Neural cell (in vitro differentiated cells): ENCODE results near the gene B4GALT2. TPM values are rescaled to one million over a fixed set of nuclear protein-coding genes. Genes with fewer than 3 reads are reported as not detected.
A peak's percentile ranks its signal among the peaks of the same experiment; 100 is the strongest.

Source experiments
- H2AFZ ChIP-seq: fragments of 200-600, 300-800 bp; sonication (generic), shearing (Covaris generic); 2 replicates; pipeline ENCODE4 v1.6.0; 2014; ENCODE audit warnings: low read depth, mild to moderate bottlenecking, antibody characterized with exemption, low read length, moderate library complexity
- H3F3A ChIP-seq: fragments of 200-600 bp; shearing (Covaris generic); 2 replicates; pipeline ENCODE4 v1.6.1; 2016; ENCODE audit warnings: mild to moderate bottlenecking, moderate library complexity, mixed read lengths, antibody characterized with exemption, low read length; ENCODE audit not compliant: insufficient read depth, poor library complexity, severe bottlenecking
- H3K27ac ChIP-seq: fragments of 200-600, 300-800 bp; sonication (generic), shearing (Covaris generic); 2 replicates; pipeline ENCODE4 v1.5.1; 2014; ENCODE audit warnings: mild to moderate bottlenecking, low read length, moderate library complexity
- H3K27me3 ChIP-seq: fragments of 300-800, 200-600 bp; sonication (generic), shearing (Covaris generic); 2 replicates; pipeline ENCODE4 v1.6.0; 2014; ENCODE audit warnings: mild to moderate bottlenecking, low read depth, low read length, moderate library complexity; ENCODE audit not compliant: insufficient read depth
- H3K36me3 ChIP-seq: fragments of 300-800, 200-600 bp; sonication (generic), shearing (Covaris generic); 2 replicates; pipeline ENCODE4 v1.5.1; 2014; ENCODE audit warnings: mild to moderate bottlenecking, antibody characterized with exemption, low read length, moderate library complexity; ENCODE audit not compliant: insufficient read depth
- H3K4me2 ChIP-seq: fragments of 300-800, 200-600 bp; sonication (generic), shearing (Covaris generic); 2 replicates; pipeline ENCODE4 v1.6.0; 2014; ENCODE audit warnings: mild to moderate bottlenecking, low read length
- H3K4me3 ChIP-seq: fragments of 300-800, 200-600 bp; sonication (generic), shearing (Covaris generic); 2 replicates; pipeline ENCODE4 v1.5.1; 2014; ENCODE audit warnings: mild to moderate bottlenecking, low read length, moderate library complexity
- H3K79me2 ChIP-seq: fragments of 200-600 bp; shearing (Covaris generic); replicated peaks from 2 replicates; pipeline ENCODE4 v1.6.0; 2014; ENCODE audit warnings: mild to moderate bottlenecking, low read length, moderate library complexity; ENCODE audit not compliant: insufficient read depth
- H3K9ac ChIP-seq: fragments of 300-800, 200-600 bp; sonication (generic), shearing (Covaris generic); 2 replicates; pipeline ENCODE4 v1.6.1; 2016; ENCODE audit warnings: mild to moderate bottlenecking, low read length, mixed read lengths
- H3K9me2 ChIP-seq: fragments of 200-600 bp; shearing (Covaris generic); 2 replicates; pipeline ENCODE4 v1.6.1; 2016; ENCODE audit warnings: mild to moderate bottlenecking, low read length, mixed read lengths; ENCODE audit not compliant: insufficient read depth
- H3K9me3 ChIP-seq: fragments of 200-600, 300-800 bp; sonication (generic), shearing (Covaris generic); 2 replicates; pipeline ENCODE4 v1.6.1; 2016; ENCODE audit warnings: mild to moderate bottlenecking, mixed run types, low read length, moderate library complexity, mixed read lengths
- H4K20me1 ChIP-seq: fragments of 200-600 bp; shearing (Covaris generic); 2 replicates; pipeline ENCODE4 v1.6.1; 2016; ENCODE audit warnings: mild to moderate bottlenecking, mixed run types; ENCODE audit not compliant: insufficient read depth
- EP300 ChIP-seq: fragments of 450-650 bp; conservative IDR thresholded peaks from 2 replicates; pipeline ENCODE4 v1.6.1; 2014; ENCODE audit warnings: antibody characterized with exemption, mild to moderate bottlenecking, moderate library complexity; ENCODE audit not compliant: poor library complexity, severe bottlenecking
- EZH2 ChIP-seq: fragments of 200-600, 300-800 bp; shearing (Covaris generic), sonication (generic); IDR thresholded peaks from 2 replicates; pipeline ENCODE4 v1.6.1; 2014; ENCODE audit warnings: antibody characterized with exemption, low read length, borderline replicate concordance, mild to moderate bottlenecking; ENCODE audit not compliant: insufficient read depth, poor library complexity, severe bottlenecking
- MXI1 ChIP-seq: fragments of 450-650 bp; conservative IDR thresholded peaks from 2 replicates; pipeline ENCODE4 v1.6.1; 2014; ENCODE audit warnings: antibody characterized with exemption, mild to moderate bottlenecking; ENCODE audit not compliant: poor library complexity, severe bottlenecking
- POLR2AphosphoS5 ChIP-seq: IDR thresholded peaks from 2 replicates; pipeline ENCODE4 v1.6.1; 2012
- RAD21 ChIP-seq: fragments of 450-650 bp; conservative IDR thresholded peaks from 2 replicates; pipeline ENCODE4 v1.6.1; 2014; ENCODE audit warnings: antibody characterized with exemption, mild to moderate bottlenecking, moderate library complexity
- SMC3 ChIP-seq: fragments of 450-650 bp; conservative IDR thresholded peaks from 2 replicates; pipeline ENCODE4 v1.6.1; 2014; ENCODE audit warnings: antibody characterized with exemption, mild to moderate bottlenecking, moderate library complexity; ENCODE audit not compliant: poor library complexity
- TAF1 ChIP-seq: IDR thresholded peaks from 2 replicates; pipeline ENCODE4 v1.6.1; 2012; ENCODE audit warnings: low read depth
- polyA plus RNA-seq: library from polyadenylated mRNA; depleted of rRNA; stranded (reverse); fragments of >200 nt; gene quantifications from 2 replicates; pipeline ENCODE4 v1.2.3, GENCODE V29; 2014
- TF ChIP-seq, protein P1 (sequence below): IDR thresholded peaks from 2 replicates; pipeline ENCODE4 v1.6.1; 2012; ENCODE audit warnings: borderline replicate concordance
- TF ChIP-seq, protein P2 (sequence below): fragments of 450-650 bp; IDR thresholded peaks from 2 replicates; pipeline ENCODE4 v1.5.1; 2014; ENCODE audit warnings: antibody characterized with exemption, mild to moderate bottlenecking, moderate library complexity; ENCODE audit not compliant: poor library complexity, severe bottlenecking

B4GALT2 gene
- polyA plus RNA-seq, 1 donor from 2014 or later = 129 TPM

- Histone ChIP-seq H3K27me3 (no peaks in the 10 kb centered on the region), H3K36me3 (no peaks in the 10 kb centered on the region), H3K79me2 (peaks cover 16% of the 10 kb centered on the region), H3K4me2 (no peak overlapping the region), H2AFZ (no peak overlapping the region), H3K9ac (no peak overlapping the region), H4K20me1 (peaks cover 3% of the 10 kb centered on the region), H3K4me3 (no peak overlapping the region), H3K27ac (no peak overlapping the region), H3K9me2 (no peaks in the 10 kb centered on the region), H3F3A (no peaks in the 10 kb centered on the region), H3K9me3 (no peaks in the 10 kb centered on the region)
- TF ChIP-seq, protein P1, sequence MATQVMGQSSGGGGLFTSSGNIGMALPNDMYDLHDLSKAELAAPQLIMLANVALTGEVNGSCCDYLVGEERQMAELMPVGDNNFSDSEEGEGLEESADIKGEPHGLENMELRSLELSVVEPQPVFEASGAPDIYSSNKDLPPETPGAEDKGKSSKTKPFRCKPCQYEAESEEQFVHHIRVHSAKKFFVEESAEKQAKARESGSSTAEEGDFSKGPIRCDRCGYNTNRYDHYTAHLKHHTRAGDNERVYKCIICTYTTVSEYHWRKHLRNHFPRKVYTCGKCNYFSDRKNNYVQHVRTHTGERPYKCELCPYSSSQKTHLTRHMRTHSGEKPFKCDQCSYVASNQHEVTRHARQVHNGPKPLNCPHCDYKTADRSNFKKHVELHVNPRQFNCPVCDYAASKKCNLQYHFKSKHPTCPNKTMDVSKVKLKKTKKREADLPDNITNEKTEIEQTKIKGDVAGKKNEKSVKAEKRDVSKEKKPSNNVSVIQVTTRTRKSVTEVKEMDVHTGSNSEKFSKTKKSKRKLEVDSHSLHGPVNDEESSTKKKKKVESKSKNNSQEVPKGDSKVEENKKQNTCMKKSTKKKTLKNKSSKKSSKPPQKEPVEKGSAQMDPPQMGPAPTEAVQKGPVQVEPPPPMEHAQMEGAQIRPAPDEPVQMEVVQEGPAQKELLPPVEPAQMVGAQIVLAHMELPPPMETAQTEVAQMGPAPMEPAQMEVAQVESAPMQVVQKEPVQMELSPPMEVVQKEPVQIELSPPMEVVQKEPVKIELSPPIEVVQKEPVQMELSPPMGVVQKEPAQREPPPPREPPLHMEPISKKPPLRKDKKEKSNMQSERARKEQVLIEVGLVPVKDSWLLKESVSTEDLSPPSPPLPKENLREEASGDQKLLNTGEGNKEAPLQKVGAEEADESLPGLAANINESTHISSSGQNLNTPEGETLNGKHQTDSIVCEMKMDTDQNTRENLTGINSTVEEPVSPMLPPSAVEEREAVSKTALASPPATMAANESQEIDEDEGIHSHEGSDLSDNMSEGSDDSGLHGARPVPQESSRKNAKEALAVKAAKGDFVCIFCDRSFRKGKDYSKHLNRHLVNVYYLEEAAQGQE = no peak
- TF ChIP-seq EP300 = no peak
- TF ChIP-seq SMC3 = no peak
- TF ChIP-seq, protein P2, sequence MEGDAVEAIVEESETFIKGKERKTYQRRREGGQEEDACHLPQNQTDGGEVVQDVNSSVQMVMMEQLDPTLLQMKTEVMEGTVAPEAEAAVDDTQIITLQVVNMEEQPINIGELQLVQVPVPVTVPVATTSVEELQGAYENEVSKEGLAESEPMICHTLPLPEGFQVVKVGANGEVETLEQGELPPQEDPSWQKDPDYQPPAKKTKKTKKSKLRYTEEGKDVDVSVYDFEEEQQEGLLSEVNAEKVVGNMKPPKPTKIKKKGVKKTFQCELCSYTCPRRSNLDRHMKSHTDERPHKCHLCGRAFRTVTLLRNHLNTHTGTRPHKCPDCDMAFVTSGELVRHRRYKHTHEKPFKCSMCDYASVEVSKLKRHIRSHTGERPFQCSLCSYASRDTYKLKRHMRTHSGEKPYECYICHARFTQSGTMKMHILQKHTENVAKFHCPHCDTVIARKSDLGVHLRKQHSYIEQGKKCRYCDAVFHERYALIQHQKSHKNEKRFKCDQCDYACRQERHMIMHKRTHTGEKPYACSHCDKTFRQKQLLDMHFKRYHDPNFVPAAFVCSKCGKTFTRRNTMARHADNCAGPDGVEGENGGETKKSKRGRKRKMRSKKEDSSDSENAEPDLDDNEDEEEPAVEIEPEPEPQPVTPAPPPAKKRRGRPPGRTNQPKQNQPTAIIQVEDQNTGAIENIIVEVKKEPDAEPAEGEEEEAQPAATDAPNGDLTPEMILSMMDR = no peak
- TF ChIP-seq MXI1 = no peak
- TF ChIP-seq RAD21 = no peak
- no peak for TF ChIP-seq EZH2
- no peak for TF ChIP-seq POLR2AphosphoS5
- TF ChIP-seq TAF1 = no peak
Measured at GRCh38 chr1:43971336-43971980, 7.6 kb upstream of the B4GALT2 start.

DNA sequence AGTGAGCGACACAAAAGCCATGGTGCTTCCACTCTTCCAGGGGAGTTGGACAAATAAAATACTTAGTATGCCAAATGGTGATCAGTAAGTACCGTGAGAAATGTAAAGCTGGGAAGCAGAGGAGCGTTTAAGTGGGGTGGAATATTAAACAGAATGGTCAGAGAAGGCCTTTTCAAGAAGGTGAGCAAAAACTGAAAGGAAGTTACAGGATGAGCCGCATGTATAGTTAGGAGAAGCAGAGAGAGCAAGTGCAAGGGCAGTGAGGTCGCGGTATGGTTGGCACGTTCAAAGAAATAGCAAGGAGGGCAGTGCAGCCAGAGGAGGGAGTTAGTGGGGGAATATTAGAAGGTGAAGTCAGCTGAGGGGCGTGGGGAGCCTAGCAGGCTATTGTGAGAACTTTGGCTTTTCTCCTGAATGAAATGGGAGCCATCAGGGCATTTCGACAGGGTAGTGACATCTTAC is 5.0 kb upstream of the B4GALT2 start:
- Histone ChIP-seq H2AFZ (peak overlapping the region; percentile 71), H4K20me1 (peaks cover 3% of the 10 kb centered on the region), H3K27ac (peak overlapping the region; percentile 80), H3K27me3 (no peaks in the 10 kb centered on the region), H3K4me2 (peak overlapping the region; percentile 78), H3K79me2 (peaks cover 31% of the 10 kb centered on the region), H3K36me3 (no peaks in the 10 kb centered on the region), H3K9me2 (no peaks in the 10 kb centered on the region), H3K4me3 (peak overlapping the region; percentile 94), H3F3A (no peaks in the 10 kb centered on the region), H3K9ac (peak overlapping the region; percentile 95), H3K9me3 (no peaks in the 10 kb centered on the region)
- no peak for TF ChIP-seq EP300
- TF ChIP-seq RAD21 = no peak
- TF ChIP-seq, protein P1 = no peak
- no peak for TF ChIP-seq SMC3
- TF ChIP-seq EZH2 = no peak
- TF ChIP-seq MXI1 = no peak
- TF ChIP-seq TAF1 = no peak
- TF ChIP-seq, protein P2 = no peak
- TF ChIP-seq POLR2AphosphoS5 = no peak
